Stimulated activated CD4-positive, alpha-beta T cell treated with anti-CD3 and anti-CD28 coated beads, TNF-alpha, amount 100 ng/mL, for 48 hours (primary cell): Measurements from ENCODE around the gene DNAI1.

Source experiments
- DNase-seq, 3 donors: peaks; one replicate each; pipeline ENCODE4 v3.0.0-alpha.2; 2020; ENCODE audit warnings: low read depth in 3 of 3

DNAI1 gene

DNA sequence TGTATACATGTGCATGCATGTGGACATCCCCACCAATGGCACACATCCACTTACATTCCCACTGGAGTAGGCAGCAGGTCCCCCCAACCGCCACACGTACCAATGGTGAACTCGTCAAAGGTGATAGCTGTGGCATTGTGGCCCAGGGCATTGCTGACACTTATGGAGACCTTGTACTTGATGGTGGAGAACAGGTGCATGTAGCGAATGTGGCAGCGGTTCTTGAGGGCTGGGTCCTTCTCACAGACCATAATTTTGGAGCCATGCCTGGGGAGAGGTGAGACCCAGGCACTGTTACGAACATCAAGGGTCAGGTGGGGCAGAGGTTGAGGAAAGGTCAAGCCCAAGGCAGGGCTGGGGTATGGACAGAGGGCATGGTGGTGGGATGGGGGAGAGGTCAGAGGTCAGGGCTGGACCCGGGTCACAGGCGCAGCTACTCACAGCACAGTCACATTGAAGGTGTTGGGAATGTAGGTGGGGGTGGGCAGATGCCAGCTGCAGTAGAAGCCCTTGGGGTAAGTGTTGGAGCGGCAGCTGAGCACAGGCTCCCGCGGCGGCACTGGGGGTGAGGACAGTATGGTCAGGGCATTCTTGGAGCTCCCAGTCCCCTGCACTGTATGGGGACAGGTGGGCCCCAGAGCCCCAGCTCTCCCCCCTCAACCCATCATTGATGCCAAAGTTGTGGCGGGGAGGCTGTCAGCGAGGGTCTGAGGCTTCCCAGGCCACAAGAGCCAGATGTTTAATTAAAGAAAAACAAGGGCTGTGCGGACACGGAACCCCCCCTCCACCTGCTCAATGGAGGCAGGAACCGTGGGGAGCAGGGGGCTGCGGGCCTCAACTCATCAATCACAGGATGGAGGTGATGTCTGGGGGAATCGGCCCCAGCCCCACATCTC lies 99.1 kb downstream of the DNAI1 start:
- DNase-seq = no peak

DNA sequence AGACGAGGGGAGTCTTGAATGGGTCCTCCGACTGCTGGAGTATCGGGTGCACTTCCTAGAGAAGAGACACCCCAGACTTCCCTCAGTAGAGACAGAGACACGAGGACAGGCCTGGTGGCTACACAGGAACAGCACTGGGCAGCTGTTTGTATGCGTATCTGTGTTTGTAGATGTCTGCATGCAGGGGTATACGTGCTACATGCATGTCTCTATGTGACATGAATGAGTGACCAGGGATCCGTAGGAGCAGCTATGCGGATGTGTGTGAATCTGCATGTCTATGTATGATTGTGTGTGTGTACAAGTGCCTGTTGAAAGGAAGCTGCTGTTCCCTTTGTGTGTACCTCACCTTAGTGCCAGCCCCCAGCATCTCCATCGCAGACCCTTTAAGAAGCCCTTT lies 99.8 kb downstream of the DNAI1 start:
- no peak for DNase-seq

- no peak for DNase-seq
Measured at GRCh38 chr9:34558919-34559623, 100.5 kb downstream of the DNAI1 start.

DNA sequence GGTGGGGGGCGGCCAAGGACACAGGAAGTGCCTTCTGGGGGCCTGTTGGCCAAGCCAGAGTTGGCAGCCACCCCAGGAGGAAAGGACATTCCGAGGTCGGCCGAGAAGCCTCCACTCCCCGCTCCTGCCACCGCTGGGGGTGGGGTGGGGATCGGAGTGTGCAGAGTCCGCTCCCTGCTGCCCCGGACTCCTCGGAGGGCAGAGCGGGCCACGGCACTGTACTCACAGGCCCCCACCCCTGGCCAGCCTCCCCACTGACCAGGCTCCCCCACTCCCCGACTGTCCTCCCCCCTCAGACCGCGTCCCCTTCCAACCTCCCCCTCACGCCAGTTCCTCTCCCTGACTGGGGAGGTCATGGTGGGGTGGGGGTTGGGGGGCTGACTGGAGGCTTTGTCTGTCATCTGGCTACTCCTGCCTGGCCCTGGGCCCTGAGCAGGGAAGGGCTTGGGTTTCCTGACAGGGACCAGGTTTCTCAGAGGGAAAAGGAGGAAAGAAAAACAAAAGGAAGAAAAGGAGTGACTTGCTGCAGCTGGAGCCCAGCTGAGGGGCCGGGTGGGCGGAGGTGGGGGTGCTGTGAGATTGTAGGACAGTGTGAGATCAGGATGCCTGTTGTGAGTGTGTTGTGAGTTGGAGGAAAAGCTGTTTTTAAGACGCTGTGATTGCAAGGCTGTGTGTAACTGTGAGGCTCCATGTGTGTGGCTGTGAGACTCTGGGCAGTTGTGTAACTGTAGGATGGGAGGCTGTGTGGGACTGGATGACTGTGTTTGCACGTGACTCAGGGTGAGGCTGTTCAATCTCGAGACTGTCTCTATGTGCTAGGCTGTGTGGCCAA lies 101.2 kb downstream of the DNAI1 start:
- no peak for DNase-seq

GRCh38 chr9:34560599-34561214 lies 102.1 kb downstream of the DNAI1 start:
- DNase-seq = no peak

GRCh38 chr9:34562135-34562745 lies 103.6 kb downstream of the DNAI1 start:
- peak in 1 of 3 donors; percentile 13 for DNase-seq

- no peak for DNase-seq
Measured at GRCh38 chr9:34563262-34563661, 104.7 kb downstream of the DNAI1 start.

DNA sequence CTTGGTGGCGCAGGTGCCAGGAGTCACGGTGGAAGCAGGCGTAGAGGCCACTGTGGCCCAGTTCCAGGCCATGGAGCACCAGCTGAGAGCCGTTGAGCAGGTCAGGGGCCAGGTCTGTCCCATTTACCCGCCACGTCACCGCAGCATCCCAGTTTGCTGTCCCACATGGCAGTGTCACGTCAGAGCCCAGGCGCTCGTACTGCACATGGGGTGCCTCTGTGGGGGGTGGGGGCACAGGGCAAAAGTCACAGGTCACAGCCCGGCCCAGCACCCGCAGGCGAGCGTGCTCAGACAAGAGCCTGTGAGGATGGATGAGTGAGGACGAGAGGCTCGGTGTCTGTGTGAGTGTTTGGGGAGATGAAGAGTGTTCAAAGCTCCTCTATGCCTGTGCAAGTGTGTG lies 106.0 kb downstream of the DNAI1 start:
- no peak for DNase-seq

- no peak for DNase-seq
Measured at GRCh38 chr9:34565856-34566255, 107.3 kb downstream of the DNAI1 start.

GRCh38 chr9:34566322-34566721 lies 107.7 kb downstream of the DNAI1 start:
- DNase-seq = no peak

GRCh38 chr9:34566972-34567371 lies 108.4 kb downstream of the DNAI1 start:
- no peak for DNase-seq

GRCh38 chr9:34568133-34568532 lies 109.5 kb downstream of the DNAI1 start:
- DNase-seq = no peak

GRCh38 chr9:34568774-34569173 lies 110.2 kb downstream of the DNAI1 start:
- DNase-seq = no peak

- DNase-seq = no peak
Measured at GRCh38 chr9:34570376-34570775, 111.8 kb downstream of the DNAI1 start.
